ENCODE measurements around the gene MPDZ.

- TF ChIP-seq EP300 (IDR thresholded peaks at IDR 0.05) (no peak), CTCF (IDR thresholded peaks at IDR 0.05) (no peak), POLR2A (IDR thresholded peaks at IDR 0.05) (no peak)
Observed at GRCh38 chr9:13281356-13282016, 2.0 kb upstream of the MPDZ start.
